LHCN-M2 (cell line): ENCODE data around the gene EMD. TPM values are rescaled to one million over a fixed set of nuclear protein-coding genes. Genes with fewer than 3 reads are reported as not detected.
"Not testable (repeated sequence)": the region's sequence is repeated elsewhere in the genome, so short reads cannot be mapped to it uniquely, and the experiment has no call there.

Experiments used
- DNase-seq: peaks from one replicate; pipeline ENCODE4 v3.0.0-alpha.2; 2012; ENCODE audit warnings: low read depth
- total RNA-seq: library from RNA; depleted of rRNA; stranded (reverse); fragments of >200 nt; gene quantifications from 2 replicates; pipeline ENCODE4 v1.2.3, GENCODE V29; 2014

EMD gene
- total RNA-seq, 1 experiment from 2014 or later: 77.3 TPM

GRCh38 chrX:154396363-154396762, 17.3 kb downstream of the EMD start:
- DNase-seq: not testable (repeated sequence)

- DNase-seq: peak; percentile 64
These were observed 18.1 kb downstream of the EMD start for GRCh38 chrX:154396973-154397887.

- DNase-seq: peak; percentile 96
These were observed 19.0 kb downstream of the EMD start, which contains the start of gene RPL10 for GRCh38 chrX:154397888-154398667. Gene RPL10, plus strand, starts transcription at chrX:154398377. Its CDS starts 143 bp downstream, at chrX:154398520.

GRCh38 chrX:154398668-154399526, 19.8 kb downstream of the EMD start:
- DNase-seq: peak; percentile 79

- peak; percentile 38 for DNase-seq
These were observed 20.7 kb downstream of the EMD start for GRCh38 chrX:154399527-154400368.

- DNase-seq: not testable (repeated sequence)
These were observed 21.3 kb downstream of the EMD start for GRCh38 chrX:154400369-154400817.

- no peak for DNase-seq
These were observed 22.1 kb downstream of the EMD start for GRCh38 chrX:154401045-154401799.

- DNase-seq: no peak
These were observed 23.0 kb downstream of the EMD start for GRCh38 chrX:154401918-154402621.

- no peak for DNase-seq
These were observed 23.6 kb downstream of the EMD start for GRCh38 chrX:154402622-154403127.

GRCh38 chrX:154403192-154403591, 24.1 kb downstream of the EMD start:
- no peak for DNase-seq

GRCh38 chrX:154403858-154404257, 24.8 kb downstream of the EMD start:
- no peak for DNase-seq

- no peak for DNase-seq
These were observed 25.6 kb downstream of the EMD start for GRCh38 chrX:154404625-154405192.

GRCh38 chrX:154408659-154409221, 29.6 kb downstream of the EMD start:
- DNase-seq: peak; percentile 63

GRCh38 chrX:154409222-154409871, 30.3 kb downstream of the EMD start, which contains the start of gene DNASE1L1:
Gene DNASE1L1, minus strand, starts transcription at chrX:154409254. Its CDS starts 3,686 bp downstream, at chrX:154405568.
- DNase-seq: peak; percentile 89

- peak; percentile 42 for DNase-seq
These were observed 32.9 kb downstream of the EMD start for GRCh38 chrX:154411981-154412340.

GRCh38 chrX:154412468-154412867, 33.4 kb downstream of the EMD start:
- DNase-seq: no peak

GRCh38 chrX:154413142-154413541, 34.0 kb downstream of the EMD start:
- DNase-seq: no peak
